ENCODE measurements around the gene MINDY2. TPM values are rescaled to one million over a fixed set of nuclear protein-coding genes. Genes with fewer than 3 reads are reported as not detected.

MINDY2 gene
- total RNA-seq, 1 donor from 2014 or later = 15.5 TPM

DNA sequence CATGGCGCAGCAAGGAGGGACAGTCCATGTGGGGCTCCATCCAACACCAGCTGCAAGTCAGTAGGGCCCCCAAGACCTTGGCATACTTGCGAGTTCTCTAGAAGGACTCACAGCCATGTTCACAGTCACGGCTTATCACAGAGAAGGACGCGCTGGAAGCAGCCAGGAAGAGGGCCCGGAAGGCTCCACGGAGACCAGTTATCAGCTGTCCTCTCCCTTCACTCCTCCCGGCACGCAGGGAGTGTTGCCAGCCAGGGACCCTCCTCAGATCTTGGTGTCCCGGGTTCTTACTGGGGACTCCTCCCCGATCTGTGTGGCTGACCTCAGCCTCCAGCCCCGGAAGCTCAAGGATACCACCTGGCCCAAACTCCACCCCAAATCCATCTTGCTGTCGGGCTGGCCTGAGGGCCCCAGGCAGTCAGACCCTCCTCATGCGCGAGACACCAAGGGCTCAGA is 94.4 kb downstream of the MINDY2 start:
- no peak for TF ChIP-seq POLR2A (IDR thresholded peaks at IDR 0.05)
- TF ChIP-seq CTCF (IDR thresholded peaks at IDR 0.05) = no peak
- TF ChIP-seq POLR2AphosphoS5 (IDR thresholded peaks at IDR 0.05; ENCODE audit: insufficient read depth in 1 of 2, low read depth in 1 of 2) = no peak
- no peaks in the 10 kb centered on the region for H3K36me3 ChIP-seq
- intact Hi-C loops (cut with DNase I) = no loop called here
- H3K9me3 ChIP-seq = no peaks in the 10 kb centered on the region
- no peak for DNase-seq (ENCODE audit: extremely low spot score in 2 of 2)
- peaks cover 13% of the 10 kb centered on the region for H3K4me1 ChIP-seq
- no peak overlapping the region for H3K27ac ChIP-seq
- no peaks in the 10 kb centered on the region for H3K27me3 ChIP-seq
- H3K4me3 ChIP-seq = peak overlapping the region; percentile 37 to 41

GRCh38 chr15:58867926-58868325 is 96.8 kb downstream of the MINDY2 start:
- no peaks in the 10 kb centered on the region for H3K27me3 ChIP-seq
- DNase-seq (ENCODE audit: extremely low spot score in 2 of 2) = no peak
- TF ChIP-seq POLR2A (IDR thresholded peaks at IDR 0.05) (no peak), CTCF (IDR thresholded peaks at IDR 0.05) (no peak)
- no peaks in the 10 kb centered on the region for H3K36me3 ChIP-seq
- H3K9me3 ChIP-seq = no peaks in the 10 kb centered on the region
- no peak overlapping the region for H3K4me3 ChIP-seq
- H3K27ac ChIP-seq = no peak overlapping the region
- H3K4me1 ChIP-seq = peaks cover 13% of the 10 kb centered on the region
- intact Hi-C loops (cut with DNase I) = no loop called here

DNA sequence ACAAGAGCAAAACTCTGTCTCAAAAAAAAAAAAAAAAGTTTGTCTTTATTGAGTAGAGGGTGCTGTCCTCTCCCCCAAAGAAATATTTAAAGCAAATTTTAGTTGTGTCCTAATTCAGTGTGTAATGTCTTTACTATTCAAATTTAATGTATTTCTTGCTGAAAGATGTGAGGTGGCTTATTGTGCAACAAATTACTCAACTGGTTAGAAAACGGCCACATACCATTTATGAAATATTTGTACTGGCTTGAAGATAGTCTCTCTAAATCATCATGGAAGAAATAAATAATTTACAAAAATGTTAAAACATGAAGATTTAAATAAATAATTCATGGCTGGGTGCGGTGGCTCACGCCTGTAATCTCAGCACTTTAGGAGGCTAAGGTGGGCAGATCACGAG is 99.3 kb downstream of the MINDY2 start:
- no peak for DNase-seq (ENCODE audit: extremely low spot score in 2 of 2)
- TF ChIP-seq POLR2AphosphoS5 (IDR thresholded peaks at IDR 0.05; ENCODE audit: insufficient read depth in 1 of 2, low read depth in 1 of 2) = no peak
- TF ChIP-seq POLR2A (IDR thresholded peaks at IDR 0.05) = no peak
- no peak for TF ChIP-seq CTCF (IDR thresholded peaks at IDR 0.05)
- H3K27ac ChIP-seq = no peak overlapping the region
- no peak overlapping the region for H3K4me3 ChIP-seq
- no peaks in the 10 kb centered on the region for H3K27me3 ChIP-seq
- peaks cover 1% of the 10 kb centered on the region for H3K4me1 ChIP-seq
- H3K36me3 ChIP-seq = no peaks in the 10 kb centered on the region
- no peaks in the 10 kb centered on the region for H3K9me3 ChIP-seq
- intact Hi-C loops (cut with DNase I) = no loop called here

DNA sequence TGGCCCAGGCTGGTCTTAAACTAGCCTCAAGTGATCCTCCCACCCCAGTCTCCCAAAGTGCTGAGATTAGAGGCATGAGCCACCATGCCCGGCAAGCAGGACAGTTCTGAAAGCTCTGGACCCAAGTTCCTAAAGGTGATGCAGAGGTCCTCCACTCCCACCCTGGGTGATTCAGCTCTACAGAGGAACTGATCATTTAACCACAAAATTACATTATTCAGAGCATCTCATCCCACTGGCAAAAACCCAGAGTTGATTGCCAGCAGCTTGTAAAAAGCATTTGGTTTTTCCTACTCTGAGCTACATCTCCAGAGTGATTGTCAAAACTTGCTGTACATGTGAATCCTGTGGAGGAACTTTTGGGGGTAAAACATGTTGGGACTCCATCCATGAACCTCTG is 102.2 kb downstream of the MINDY2 start:
- intact Hi-C loops (cut with DNase I) = no loop called here
- H3K27me3 ChIP-seq = no peaks in the 10 kb centered on the region

GRCh38 chr15:58875343-58875742 is 104.2 kb downstream of the MINDY2 start:
- no peaks in the 10 kb centered on the region for H3K27me3 ChIP-seq
- H3K4me1 ChIP-seq = no peaks in the 10 kb centered on the region
- no peak overlapping the region for H3K4me3 ChIP-seq
- DNase-seq (ENCODE audit: extremely low spot score in 2 of 2) = no peak
- no peak for TF ChIP-seq CTCF (IDR thresholded peaks at IDR 0.05)
- no peak for TF ChIP-seq POLR2A (IDR thresholded peaks at IDR 0.05)
- no peak for TF ChIP-seq POLR2AphosphoS5 (IDR thresholded peaks at IDR 0.05; ENCODE audit: insufficient read depth in 1 of 2, low read depth in 1 of 2)
- no peaks in the 10 kb centered on the region for H3K9me3 ChIP-seq
- H3K27ac ChIP-seq = no peak overlapping the region
- intact Hi-C loops (cut with DNase I) = no loop called here
- peaks cover 0 to 28% of the 10 kb centered on the region in 2 donors for H3K36me3 ChIP-seq

More for the DNA sequence above, 102.2 kb downstream of the MINDY2 start:
- DNase-seq (ENCODE audit: extremely low spot score in 2 of 2) = no peak
- Histone ChIP-seq H3K27ac (no peak overlapping the region), H3K4me3 (no peak overlapping the region), H3K4me1 (no peaks in the 10 kb centered on the region), H3K9me3 (no peaks in the 10 kb centered on the region), H3K36me3 (peaks cover 0 to 7% of the 10 kb centered on the region in 2 donors)
- TF ChIP-seq CTCF (IDR thresholded peaks at IDR 0.05) = no peak
- TF ChIP-seq POLR2AphosphoS5 (IDR thresholded peaks at IDR 0.05; ENCODE audit: insufficient read depth in 1 of 2, low read depth in 1 of 2) = no peak
- TF ChIP-seq POLR2A (IDR thresholded peaks at IDR 0.05) = no peak
